ENCODE measurements around the gene EP300.
A peak's percentile ranks its signal among the peaks of the same experiment; 100 is the strongest.

The EP300 gene

GRCh38 chr22:41074941-41075710, 17.3 kb upstream of the EP300 start:
- no peak overlapping the region for H3K27ac ChIP-seq
- TF ChIP-seq CTCF (conservative IDR thresholded peaks at IDR 0.05): no peak

DNA sequence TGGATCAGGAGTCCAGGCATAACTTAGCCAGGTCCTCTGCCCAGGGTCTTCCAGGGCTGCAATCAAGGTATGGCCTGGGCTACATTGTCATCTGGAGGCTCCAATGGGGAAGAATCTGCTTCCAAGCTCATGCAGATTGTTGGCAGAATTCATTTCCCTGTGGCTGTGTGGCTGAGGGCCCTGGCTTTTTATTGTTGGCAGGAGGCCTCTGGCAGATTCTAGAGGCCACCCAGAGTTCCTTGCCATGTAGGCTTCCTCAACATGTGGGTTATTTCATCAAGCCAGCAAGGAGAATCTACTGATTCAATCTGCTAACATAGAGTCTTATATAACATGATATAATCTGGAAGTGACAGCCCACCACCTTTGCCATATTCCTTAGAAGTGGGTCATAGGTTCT, 16.4 kb upstream of the EP300 start:
- no peak for TF ChIP-seq CTCF (conservative IDR thresholded peaks at IDR 0.05)
- H3K27ac ChIP-seq: no peak overlapping the region

- TF ChIP-seq CTCF (conservative IDR thresholded peaks at IDR 0.05): no peak
Observed at GRCh38 chr22:41076857-41077256, 15.5 kb upstream of the EP300 start.

DNA sequence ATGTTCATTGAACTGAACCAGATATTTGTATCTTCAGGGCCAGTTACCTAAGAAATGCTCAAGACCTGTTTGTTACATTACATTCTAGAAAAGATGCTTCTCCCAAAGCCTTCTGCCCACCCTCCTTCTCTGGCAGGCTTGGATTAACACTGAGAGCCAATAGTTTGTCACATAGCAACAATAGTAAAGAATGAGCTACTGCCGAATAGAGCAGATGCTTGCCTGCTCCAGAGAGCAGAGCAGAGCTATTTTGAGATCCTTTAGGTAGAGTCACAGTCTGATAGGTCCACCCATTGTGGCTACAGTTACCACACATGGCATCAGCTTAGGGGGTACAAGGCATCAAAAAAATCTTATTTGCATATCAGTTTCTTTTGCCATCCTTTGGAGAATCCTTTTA, 13.5 kb upstream of the EP300 start:
- TF ChIP-seq CTCF (conservative IDR thresholded peaks at IDR 0.05): no peak
- H3K27ac ChIP-seq: no peak overlapping the region

More at GRCh38 chr22:41076857-41077256, 15.5 kb upstream of the EP300 start:
- no peak overlapping the region for H3K27ac ChIP-seq

DNA sequence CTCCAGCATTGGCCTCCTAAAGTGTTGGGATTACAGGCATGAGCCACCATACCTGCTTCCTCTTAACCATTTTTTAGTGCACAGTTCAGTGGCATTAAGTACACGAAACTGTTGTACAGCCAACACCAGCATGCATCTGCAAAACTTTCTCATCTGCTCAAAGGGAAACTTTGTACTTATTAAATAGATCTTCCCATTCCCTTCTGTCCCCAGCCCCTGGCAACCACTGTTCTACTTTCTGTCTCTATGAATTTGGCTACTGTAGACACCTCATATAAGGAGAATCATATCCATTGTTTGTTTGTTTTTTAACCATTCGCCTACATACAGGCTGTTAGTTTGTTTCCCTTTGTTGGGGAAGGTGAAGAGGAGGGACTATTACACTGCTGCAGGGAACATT, 6.5 kb upstream of the EP300 start:
- H3K27ac ChIP-seq: no peak overlapping the region
- TF ChIP-seq CTCF (conservative IDR thresholded peaks at IDR 0.05): no peak

GRCh38 chr22:41091132-41092022, 1.0 kb upstream of the EP300 start:
- H3K27ac ChIP-seq: peak overlapping the region; percentile 100
- no peak for TF ChIP-seq CTCF (conservative IDR thresholded peaks at IDR 0.05)

- no peak for TF ChIP-seq CTCF (conservative IDR thresholded peaks at IDR 0.05)
- H3K27ac ChIP-seq: peak overlapping the region; percentile 100
Observed at GRCh38 chr22:41092847-41093411, 537 bp downstream of the EP300 start.
